Lung (tissue), 12 donors: Measurements from ENCODE around the gene TAOK1. TPM values are rescaled to one million over a fixed set of nuclear protein-coding genes. Genes with fewer than 3 reads are reported as not detected.
A peak's percentile ranks its signal among the peaks of the same experiment; 100 is the strongest.

Experiments used
- ATAC-seq: fragments of 200-7000 bp; cut with Tn5 transposase; one replicate; pipeline ENCODE4 v1.9.1; 2020; ENCODE audit warnings: moderate number of reproducible peaks; ENCODE audit not compliant: insufficient read depth, low FRiP score
- DNase-seq, 3 donors: peaks; one replicate each; pipeline ENCODE4 v3.0.0-alpha.2; 2013 to 2017
- H3K27ac ChIP-seq, 2 donors: one replicate each; pipeline ENCODE4 v1.5.1; 2013; ENCODE audit warnings: mild to moderate bottlenecking in 2 of 2, moderate library complexity in 2 of 2, control low read depth in 1 of 2, inconsistent platforms in 1 of 2, low read depth in 1 of 2, low read length in 1 of 2
- H3K27me3 ChIP-seq, 3 donors: one replicate each; pipeline ENCODE4 v1.5.1; 2013; ENCODE audit warnings: low read length in 2 of 3; ENCODE audit not compliant: control insufficient read depth in 3 of 3, insufficient read depth in 3 of 3
- H3K36me3 ChIP-seq, 4 donors: one replicate each; pipeline ENCODE4 v1.5.1; 2013; ENCODE audit warnings: low read length in 4 of 4, mild to moderate bottlenecking in 1 of 4, moderate library complexity in 1 of 4; ENCODE audit not compliant: control insufficient read depth in 4 of 4, insufficient read depth in 4 of 4
- H3K4me1 ChIP-seq, 5 donors: one replicate each; pipeline ENCODE4 v1.5.1; 2013; ENCODE audit warnings: low read length in 5 of 5, mild to moderate bottlenecking in 2 of 5, moderate library complexity in 1 of 5; ENCODE audit not compliant: control insufficient read depth in 5 of 5, insufficient read depth in 5 of 5
- H3K4me3 ChIP-seq: one replicate; pipeline ENCODE4 v1.5.1; 2013; ENCODE audit warnings: mild to moderate bottlenecking, control low read depth, moderate library complexity
- H3K9ac ChIP-seq, 2 donors: one replicate each; pipeline ENCODE4 v1.5.1; 2013; ENCODE audit warnings: low read length in 2 of 2, control low read depth in 1 of 2; ENCODE audit not compliant: insufficient read depth in 1 of 2
- H3K9me3 ChIP-seq, 4 donors: one replicate each; pipeline ENCODE4 v1.5.1; 2013; ENCODE audit warnings: low read length in 3 of 4, mild to moderate bottlenecking in 1 of 4, moderate library complexity in 1 of 4; ENCODE audit not compliant: control insufficient read depth in 4 of 4, insufficient read depth in 3 of 4
- WGBS, 2 donors: extraction: QIAGEN DNeasy Blood & Tissue Kit; methylation state at CpG; one replicate each; pipeline ENCODE4 v1.1.7; 2013; 5-methylcytosine and 5-hydroxymethylcytosine counted together
- polyA plus RNA-seq, 2 donors: library from polyadenylated mRNA; stranded (reverse); fragments of 200-250 nt; gene quantifications; one replicate each; pipeline ENCODE4 v1.2.1, GENCODE V29; 2013
- total RNA-seq, 2 donors: library from RNA; depleted of rRNA in 1 of 2; stranded (reverse); fragments of >200 nt in 1 of 2; gene quantifications; one replicate each; pipeline ENCODE4 v1.2.1, GENCODE V29; 2014 to 2021
- TF ChIP-seq, protein P1 (sequence below): IDR thresholded peaks from 2 replicates; pipeline ENCODE4 v1.5.1; 2012; ENCODE audit warnings: mild to moderate bottlenecking; ENCODE audit errors: control extremely low read depth, extremely low read depth
- donor health status: control.
- donor health status: control.
- donor health status: Bipolar disorder and iron deficiency.
- donor health status: healthy.
- donor health status: DM: yes; HTN: yes; CAD: no.

The TAOK1 gene
- total and polyA plus RNA-seq, 4 donors, result 8.8 to 81.0 (median 37.3) TPM

- Histone ChIP-seq H3K4me1 (peaks cover 10 to 75% (median 31%) of the 10 kb centered on the region in 5 donors), H3K36me3 (no peaks in the 10 kb centered on the region), H3K9me3 (no peaks in the 10 kb centered on the region)
Observed at GRCh38 chr17:29589524-29590410, 199.6 kb downstream of the TAOK1 start, which contains the start of gene GIT1. TSS of gene GIT1 (minus strand) at chr17:29589648. CDS start at chr17:29589378, 270 bp downstream.

DNA sequence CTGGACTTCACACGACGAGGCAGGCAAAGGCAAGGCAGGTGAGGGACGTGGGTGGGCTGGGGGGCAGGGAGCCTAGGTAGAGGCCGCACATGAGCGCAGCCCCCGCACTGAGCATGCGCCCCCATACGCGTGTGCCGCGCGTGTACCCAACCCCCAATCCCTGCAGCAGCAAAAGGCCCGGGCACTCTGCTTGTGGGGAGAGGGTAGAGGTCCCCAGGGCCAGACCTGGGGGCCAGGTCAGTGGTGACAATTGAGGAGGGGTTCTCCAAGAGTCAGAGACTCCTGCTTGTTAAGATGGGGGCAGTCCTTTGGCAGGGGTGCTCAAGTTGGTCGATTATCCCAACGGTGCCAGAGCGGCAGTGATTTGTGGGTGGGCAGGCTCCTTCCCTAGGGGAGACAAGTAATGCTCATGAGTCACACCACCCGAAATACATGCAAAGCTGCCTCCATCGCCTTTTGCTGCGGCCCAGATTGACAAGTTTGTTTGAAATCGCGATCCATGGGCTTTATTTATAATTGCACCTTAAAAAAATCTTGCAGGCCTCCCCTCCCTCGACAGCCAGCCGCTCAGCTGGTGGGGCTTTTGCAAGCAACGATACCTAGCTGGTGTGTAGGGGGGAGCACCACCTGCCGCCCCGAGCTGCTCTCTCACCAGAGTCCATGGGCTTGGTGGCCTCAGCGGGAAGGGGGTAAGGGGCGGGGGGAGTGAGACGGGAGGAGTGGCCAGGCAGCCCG lies 200.4 kb downstream of the TAOK1 start:
- TF ChIP-seq, protein P1, sequence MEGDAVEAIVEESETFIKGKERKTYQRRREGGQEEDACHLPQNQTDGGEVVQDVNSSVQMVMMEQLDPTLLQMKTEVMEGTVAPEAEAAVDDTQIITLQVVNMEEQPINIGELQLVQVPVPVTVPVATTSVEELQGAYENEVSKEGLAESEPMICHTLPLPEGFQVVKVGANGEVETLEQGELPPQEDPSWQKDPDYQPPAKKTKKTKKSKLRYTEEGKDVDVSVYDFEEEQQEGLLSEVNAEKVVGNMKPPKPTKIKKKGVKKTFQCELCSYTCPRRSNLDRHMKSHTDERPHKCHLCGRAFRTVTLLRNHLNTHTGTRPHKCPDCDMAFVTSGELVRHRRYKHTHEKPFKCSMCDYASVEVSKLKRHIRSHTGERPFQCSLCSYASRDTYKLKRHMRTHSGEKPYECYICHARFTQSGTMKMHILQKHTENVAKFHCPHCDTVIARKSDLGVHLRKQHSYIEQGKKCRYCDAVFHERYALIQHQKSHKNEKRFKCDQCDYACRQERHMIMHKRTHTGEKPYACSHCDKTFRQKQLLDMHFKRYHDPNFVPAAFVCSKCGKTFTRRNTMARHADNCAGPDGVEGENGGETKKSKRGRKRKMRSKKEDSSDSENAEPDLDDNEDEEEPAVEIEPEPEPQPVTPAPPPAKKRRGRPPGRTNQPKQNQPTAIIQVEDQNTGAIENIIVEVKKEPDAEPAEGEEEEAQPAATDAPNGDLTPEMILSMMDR, result no peak
- WGBS, 2 donors, result 38 to 40% methylated on average over 30 of the region's 30 CpGs
- ATAC-seq (no peak), DNase-seq (peak in 1 of 3 donors; percentile 17)
- peak overlapping the region; percentile 51 to 89 for H3K27ac ChIP-seq
- H3K9ac ChIP-seq, result no peak overlapping the region
- H3K4me3 ChIP-seq, result no peak overlapping the region
- H3K9me3 ChIP-seq, result no peaks in the 10 kb centered on the region
- peaks cover 10 to 74% (median 31%) of the 10 kb centered on the region in 5 donors for H3K4me1 ChIP-seq
- no peaks in the 10 kb centered on the region for H3K27me3 ChIP-seq
- no peaks in the 10 kb centered on the region for H3K36me3 ChIP-seq

More at GRCh38 chr17:29589524-29590410, 199.6 kb downstream of the TAOK1 start, which contains the start of gene GIT1:
- Histone ChIP-seq H3K4me3 (peak within 1 kb of the TSS; percentile 80), H3K9ac (peak within 1 kb of the TSS in 1 of 2 donors; percentile 71), H3K27ac (peak within 1 kb of the TSS; percentile 82 to 92), H3K27me3 (no peaks in the 10 kb centered on the region)
- peak; percentile 80 for ATAC-seq
- TF ChIP-seq, protein P1, result no peak
- peak; percentile 87 to 94 (median 88) for DNase-seq
- WGBS, 2 donors, result 5 to 7% methylated on average over 44 to 70 of the region's 70 CpGs

DNA sequence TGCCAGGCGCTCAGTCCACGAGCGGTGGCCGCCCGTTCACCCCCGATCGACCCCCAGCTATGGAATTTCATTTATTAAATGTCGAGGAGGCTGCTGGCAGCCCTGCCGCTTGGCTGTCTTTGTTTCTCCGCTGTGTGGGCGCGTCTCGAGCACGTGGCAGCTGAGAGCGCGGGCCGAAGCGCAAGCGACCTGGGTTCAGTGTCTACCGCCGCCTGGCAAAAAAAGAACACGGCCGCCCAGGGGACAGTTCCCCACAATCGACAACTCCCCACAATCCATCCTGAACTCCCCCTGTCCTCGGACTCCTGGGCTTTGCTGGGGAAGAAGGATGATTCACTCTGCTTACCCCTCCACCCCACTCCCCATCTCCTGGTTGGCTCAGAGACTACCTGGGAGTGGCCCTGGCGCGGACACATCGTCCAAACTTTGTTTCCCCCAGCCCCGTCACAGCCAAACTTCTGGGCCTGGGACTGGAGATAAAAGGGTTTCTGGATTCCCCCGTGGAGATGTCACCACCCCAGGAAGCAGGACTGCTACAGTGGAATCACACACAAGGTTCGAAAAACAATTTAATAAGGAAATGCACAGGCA lies 201.1 kb downstream of the TAOK1 start:
- H3K9ac ChIP-seq, result no peak overlapping the region
- peak; percentile 73 to 75 (median 75) for DNase-seq
- ATAC-seq, result no peak

More for the DNA sequence above, 201.1 kb downstream of the TAOK1 start:
- 1 to 6% methylated on average over 31 of the region's 31 CpGs for WGBS, 2 donors
- no peaks in the 10 kb centered on the region for H3K36me3 ChIP-seq
- H3K27ac ChIP-seq, result peak overlapping the region; percentile 51 to 89
- H3K4me1 ChIP-seq, result peaks cover 10 to 76% (median 31%) of the 10 kb centered on the region in 5 donors
- no peaks in the 10 kb centered on the region for H3K27me3 ChIP-seq
- H3K9me3 ChIP-seq, result no peaks in the 10 kb centered on the region
- H3K4me3 ChIP-seq, result no peak overlapping the region
- TF ChIP-seq, protein P1, result no peak
